ENCODE results near the gene TACC2. TPM values are rescaled to one million over a fixed set of nuclear protein-coding genes. Genes with fewer than 3 reads are reported as not detected.
"Not testable (repeated sequence)": the region's sequence is repeated elsewhere in the genome, so short reads cannot be mapped to it uniquely, and the experiment has no call there.

The TACC2 gene
- total RNA-seq, 4 donors from 2014 or later, result 105 to 334 (median 235) TPM

- Histone ChIP-seq H3K4me1 (peaks cover 33 to 42% of the 10 kb centered on the region in 2 donors), H3K9me3 (no peaks in the 10 kb centered on the region), H3K4me3 (no peak overlapping the region), H3K36me3 (no peaks in the 10 kb centered on the region), H3K27me3 (no peaks in the 10 kb centered on the region), H3K27ac (peak overlapping the region; percentile 84 to 96 (median 91))
- in situ Hi-C loops (cut with MboI; ENCODE audit: low sequenced_read_pairs in 4 of 4) (no loop called here), intact Hi-C loops (cut with DNase I; ENCODE audit: low total_unique reads) (no loop called here)
- no peak for ATAC-seq
- no peak for DNase-seq
- TF ChIP-seq CTCF (IDR thresholded peaks at IDR 0.05 in 4 of 5, conservative IDR thresholded peaks at IDR 0.05 in 1 of 5) (no peak), POLR2A (IDR thresholded peaks at IDR 0.05) (no peak)
Observed at GRCh38 chr10:122068844-122069243, 79.9 kb downstream of the TACC2 start.

GRCh38 chr10:122072491-122072890 lies 83.5 kb downstream of the TACC2 start:
- ATAC-seq, result no peak
- TF ChIP-seq CTCF (IDR thresholded peaks at IDR 0.05 in 4 of 5, conservative IDR thresholded peaks at IDR 0.05 in 1 of 5) (no peak), POLR2A (IDR thresholded peaks at IDR 0.05) (no peak)

GRCh38 chr10:122073508-122073907 lies 84.5 kb downstream of the TACC2 start:
- peak overlapping the region; percentile 26 to 96 (median 76) for H3K27ac ChIP-seq

More at GRCh38 chr10:122072491-122072890, 83.5 kb downstream of the TACC2 start:
- DNase-seq, result no peak
- Histone ChIP-seq H3K9me3 (no peaks in the 10 kb centered on the region), H3K4me1 (peaks cover 18 to 23% of the 10 kb centered on the region in 2 donors), H3K27ac (peak overlapping the region; percentile 46 to 96 (median 87)), H3K4me3 (no peak overlapping the region), H3K27me3 (no peaks in the 10 kb centered on the region), H3K36me3 (no peaks in the 10 kb centered on the region)
- intact Hi-C loops (cut with DNase I; ENCODE audit: low total_unique reads), result no loop called here
- in situ Hi-C loops (cut with MboI; ENCODE audit: low sequenced_read_pairs in 4 of 4), result no loop called here

GRCh38 chr10:122075171-122075570 lies 86.2 kb downstream of the TACC2 start:
- peak overlapping the region in 3 of 4 donors; percentile 46 to 72 (median 64) for H3K27ac ChIP-seq
- intact Hi-C loops (cut with DNase I; ENCODE audit: low total_unique reads) (no loop called here), in situ Hi-C loops (cut with MboI; ENCODE audit: low sequenced_read_pairs in 4 of 4) (no loop called here)
- TF ChIP-seq POLR2A (IDR thresholded peaks at IDR 0.05), result no peak
- no peak for TF ChIP-seq CTCF (IDR thresholded peaks at IDR 0.05 in 4 of 5, conservative IDR thresholded peaks at IDR 0.05 in 1 of 5)
- no peaks in the 10 kb centered on the region for H3K27me3 ChIP-seq
- H3K4me3 ChIP-seq, result no peak overlapping the region
- peaks cover 23 to 29% of the 10 kb centered on the region in 2 donors for H3K4me1 ChIP-seq
- no peaks in the 10 kb centered on the region for H3K9me3 ChIP-seq
- ATAC-seq, result no peak
- no peaks in the 10 kb centered on the region for H3K36me3 ChIP-seq
- DNase-seq, result no peak

More at GRCh38 chr10:122073508-122073907, 84.5 kb downstream of the TACC2 start:
- Histone ChIP-seq H3K4me1 (peaks cover 26% of the 10 kb centered on the region in 2 donors), H3K27me3 (no peaks in the 10 kb centered on the region), H3K9me3 (no peaks in the 10 kb centered on the region), H3K36me3 (no peaks in the 10 kb centered on the region), H3K4me3 (no peak overlapping the region)
- in situ Hi-C loops (cut with MboI; ENCODE audit: low sequenced_read_pairs in 4 of 4) (no loop called here), intact Hi-C loops (cut with DNase I; ENCODE audit: low total_unique reads) (no loop called here)
- no peak for TF ChIP-seq POLR2A (IDR thresholded peaks at IDR 0.05)
- no peak for DNase-seq
- no peak for ATAC-seq

GRCh38 chr10:122075876-122076275 lies 86.9 kb downstream of the TACC2 start:
- intact Hi-C loops (cut with DNase I; ENCODE audit: low total_unique reads); H3K27me3 ChIP-seq; H3K4me3 ChIP-seq; H3K9me3 ChIP-seq; ATAC-seq; H3K36me3 ChIP-seq; in situ Hi-C loops (cut with MboI; ENCODE audit: low sequenced_read_pairs in 4 of 4); DNase-seq: not testable (repeated sequence)
- H3K27ac ChIP-seq, result peak overlapping the region; percentile 46 to 72 (median 64)
- H3K4me1 ChIP-seq, result peaks cover 21 to 32% of the 10 kb centered on the region in 2 donors

Data from gastrocnemius medialis (tissue), 4 donors.